Spleen (tissue), 11 donors: Measurements from ENCODE around the gene TTLL5. TPM values are rescaled to one million over a fixed set of nuclear protein-coding genes. Genes with fewer than 3 reads are reported as not detected.

Source experiments
- DNase-seq: peaks from one replicate; pipeline ENCODE4 v3.0.0-alpha.2; 2020
- H3K27ac ChIP-seq, 8 donors: fragments of 200-600 bp; sonication (generic) in 7 of 8; 1 replicate in 4 of 8; 2 replicates in 4 of 8; pipeline versions ENCODE4 v1.5.0 to v1.8.0; 2016 to 2021; ENCODE audit warnings: inconsistent platforms in 4 of 8, mild to moderate bottlenecking in 4 of 8, moderate library complexity in 1 of 8
- H3K27me3 ChIP-seq, 7 donors: fragments of 200-600 bp; sonication (generic) in 6 of 7; replicated peaks in 1 of 7; 1 replicate in 4 of 7; 2 replicates in 3 of 7; pipeline versions ENCODE4 v1.5.0 to v1.8.0; 2016 to 2021; ENCODE audit warnings: inconsistent platforms in 3 of 7, mild to moderate bottlenecking in 1 of 7
- H3K36me3 ChIP-seq, 6 donors: fragments of 200-600 bp; sonication (generic) in 5 of 6; 1 replicate in 4 of 6; 2 replicates in 2 of 6; pipeline versions ENCODE4 v1.5.0 to v1.8.0; 2016 to 2021; ENCODE audit warnings: inconsistent platforms in 2 of 6
- H3K4me1 ChIP-seq, 6 donors: fragments of 200-600 bp; sonication (generic) in 5 of 6; 1 replicate in 3 of 6; 2 replicates in 3 of 6; pipeline versions ENCODE4 v1.5.0 to v1.8.0; 2016 to 2021; ENCODE audit warnings: inconsistent platforms in 3 of 6
- H3K4me3 ChIP-seq, 8 donors: fragments of 200-600 bp; sonication (generic) in 7 of 8; 1 replicate in 4 of 8; 2 replicates in 4 of 8; pipeline versions ENCODE4 v1.5.0 to v1.8.0; 2016 to 2021; ENCODE audit warnings: inconsistent platforms in 4 of 8, mild to moderate bottlenecking in 4 of 8, moderate library complexity in 2 of 8
- H3K9me3 ChIP-seq, 8 donors: fragments of 200-600 bp; sonication (generic) in 7 of 8; 1 replicate in 4 of 8; 2 replicates in 4 of 8; pipeline versions ENCODE4 v1.5.0 to v1.8.0; 2016 to 2021; ENCODE audit warnings: inconsistent platforms in 4 of 8
- POLR2A ChIP-seq, 3 donors: fragments of 450-650 bp; IDR thresholded peaks; one replicate each; pipeline ENCODE4 v1.5.1; 2017; ENCODE audit warnings: antibody characterized with exemption in 3 of 3, mild to moderate bottlenecking in 1 of 3
- POLR2AphosphoS5 ChIP-seq, 3 donors: sonication (generic); formaldehyde crosslinking; IDR thresholded peaks; one replicate each; pipeline ENCODE4 v1.5.1; 2017; ENCODE audit warnings: antibody characterized with exemption in 3 of 3
- WGBS, 5 donors: extraction: QIAGEN DNeasy Blood & Tissue Kit in 3 of 5; methylation state at CpG; one replicate each; pipeline versions ENCODE4 v1.1.5 to v1.1.7; 2013 to 2018; 5-methylcytosine and 5-hydroxymethylcytosine counted together
- intact Hi-C: fragments of 100-400 bp; cut with DNase I; formaldehyde crosslinking; loops from one replicate; pipeline ENCODE4 v1.15.0; 2023; ENCODE audit warnings: low total_unique reads
- polyA plus RNA-seq, 3 donors: library from polyadenylated mRNA; stranded (reverse); fragments of 200-250 nt; gene quantifications; one replicate each; pipeline ENCODE4 v1.2.1, GENCODE V29; 2013
- total RNA-seq, 7 donors: library from RNA; depleted of rRNA in 3 of 7; stranded (reverse); fragments of >200 nt in 3 of 7; fragmentation: NEBNext Ultra II Directional in 4 of 7; extraction: Animal tissue kit (Norgen Biotek cat#: 25700) in 4 of 7; gene quantifications; one replicate each; pipeline versions ENCODE4 v1.1.0 to v1.2.1, GENCODE V29; 2016 to 2021
- TF ChIP-seq, protein P1 (sequence below), 11 experiments: fragments of 200-600 bp in 7 of 11; fragments of 450-650 bp in 4 of 11; sonication (generic) in 4 of 11; IDR thresholded peaks in 8 of 11; conservative IDR thresholded peaks in 3 of 11; 1 replicate in 7 of 11; 2 replicates in 4 of 11; pipeline versions ENCODE4 v1.4.0 to v1.8.0; 2016 to 2021; ENCODE audit warnings: antibody characterized with exemption in 11 of 11, inconsistent platforms in 4 of 11, mild to moderate bottlenecking in 1 of 11
- donor health status: healthy with polysubstance abuse.
- donor health status: DM: no; HTN: no; CAD: no; lungs with moderate emphysema.
- donor health status: DM: no; HTN: no; CAD: no.
- donor health status: Bipolar disorder and iron deficiency.
- donor health status: healthy.
- donor health status: DM: no; HTN: no; CAD: no.
- donor health status: DM: yes; HTN: yes; CAD: no.

Gene TTLL5
- total and polyA plus RNA-seq, 10 donors: 4.5 to 44.1 (median 31.6) TPM

- 28 to 39% (median 33%) methylated on average over 13 to 14 of the region's 14 CpGs for WGBS, 5 donors
- Histone ChIP-seq H3K27me3 (no peaks in the 10 kb centered on the region), H3K36me3 (no peaks in the 10 kb centered on the region), H3K9me3 (no peaks in the 10 kb centered on the region), H3K27ac (peak overlapping the region in 1 of 8 donors; percentile 24), H3K4me3 (peak overlapping the region in 2 of 8 donors; percentile 0 to 85), H3K4me1 (peaks cover 11 to 69% (median 54%) of the 10 kb centered on the region in 6 donors)
- TF ChIP-seq POLR2A (IDR thresholded peaks at IDR 0.05): no peak
- TF ChIP-seq, protein P1, sequence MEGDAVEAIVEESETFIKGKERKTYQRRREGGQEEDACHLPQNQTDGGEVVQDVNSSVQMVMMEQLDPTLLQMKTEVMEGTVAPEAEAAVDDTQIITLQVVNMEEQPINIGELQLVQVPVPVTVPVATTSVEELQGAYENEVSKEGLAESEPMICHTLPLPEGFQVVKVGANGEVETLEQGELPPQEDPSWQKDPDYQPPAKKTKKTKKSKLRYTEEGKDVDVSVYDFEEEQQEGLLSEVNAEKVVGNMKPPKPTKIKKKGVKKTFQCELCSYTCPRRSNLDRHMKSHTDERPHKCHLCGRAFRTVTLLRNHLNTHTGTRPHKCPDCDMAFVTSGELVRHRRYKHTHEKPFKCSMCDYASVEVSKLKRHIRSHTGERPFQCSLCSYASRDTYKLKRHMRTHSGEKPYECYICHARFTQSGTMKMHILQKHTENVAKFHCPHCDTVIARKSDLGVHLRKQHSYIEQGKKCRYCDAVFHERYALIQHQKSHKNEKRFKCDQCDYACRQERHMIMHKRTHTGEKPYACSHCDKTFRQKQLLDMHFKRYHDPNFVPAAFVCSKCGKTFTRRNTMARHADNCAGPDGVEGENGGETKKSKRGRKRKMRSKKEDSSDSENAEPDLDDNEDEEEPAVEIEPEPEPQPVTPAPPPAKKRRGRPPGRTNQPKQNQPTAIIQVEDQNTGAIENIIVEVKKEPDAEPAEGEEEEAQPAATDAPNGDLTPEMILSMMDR (IDR thresholded peaks at IDR 0.05 in 8 of 11, conservative IDR thresholded peaks at IDR 0.05 in 3 of 11): peak in 9 of 11 experiments; percentile 17 to 65 (median 42)
- intact Hi-C loops: no loop called here
- peak; percentile 77 for DNase-seq
Measured at GRCh38 chr14:75979071-75979571, 318.1 kb downstream of the TTLL5 start.

GRCh38 chr14:75979648-75980565 lies 318.9 kb downstream of the TTLL5 start:
- H3K4me3 ChIP-seq: peak overlapping the region in 3 of 8 donors; percentile 0 to 85 (median 5)
- no peaks in the 10 kb centered on the region for H3K9me3 ChIP-seq
- WGBS, 5 donors: 75 to 91% (median 86%) methylated on average over 26 to 27 of the region's 27 CpGs
- intact Hi-C loops: loop anchor here (5.0 kb wide), 1 partner anchor 268 kb away; no protein-coding TSS in a partner anchor
- no peaks in the 10 kb centered on the region for H3K27me3 ChIP-seq
- peaks cover 11 to 72% (median 55%) of the 10 kb centered on the region in 6 donors for H3K4me1 ChIP-seq
- no peak for DNase-seq
- peak overlapping the region in 1 of 8 donors; percentile 92 for H3K27ac ChIP-seq
- no peaks in the 10 kb centered on the region for H3K36me3 ChIP-seq
- no peak for TF ChIP-seq POLR2A (IDR thresholded peaks at IDR 0.05)

- DNase-seq: no peak
- H3K4me1 ChIP-seq: peaks cover 11 to 80% (median 62%) of the 10 kb centered on the region in 6 donors
- intact Hi-C loops: loop anchor here (5.0 kb wide), 1 partner anchor 269 kb away; no protein-coding TSS in a partner anchor
- WGBS, 5 donors: 75 to 90% (median 87%) methylated on average over 8 of the region's 8 CpGs
- H3K36me3 ChIP-seq: no peaks in the 10 kb centered on the region
- no peaks in the 10 kb centered on the region for H3K27me3 ChIP-seq
- H3K4me3 ChIP-seq: peak overlapping the region in 4 of 8 donors; percentile 5 to 85 (median 57)
- H3K9me3 ChIP-seq: no peaks in the 10 kb centered on the region
- H3K27ac ChIP-seq: peak overlapping the region in 5 of 8 donors; percentile 87 to 92 (median 89)
- TF ChIP-seq, protein P1 (IDR thresholded peaks at IDR 0.05 in 8 of 11, conservative IDR thresholded peaks at IDR 0.05 in 3 of 11): no peak
- TF ChIP-seq POLR2A (IDR thresholded peaks at IDR 0.05) (no peak), POLR2AphosphoS5 (IDR thresholded peaks at IDR 0.05) (no peak)
Measured at GRCh38 chr14:75980856-75981255, 319.8 kb downstream of the TTLL5 start.

- peak in 1 of 3 donors; percentile 57 for TF ChIP-seq POLR2A (IDR thresholded peaks at IDR 0.05)
- TF ChIP-seq, protein P1 (IDR thresholded peaks at IDR 0.05 in 8 of 11, conservative IDR thresholded peaks at IDR 0.05 in 3 of 11): no peak
- peak in 2 of 3 donors; percentile 45 to 74 for TF ChIP-seq POLR2AphosphoS5 (IDR thresholded peaks at IDR 0.05)
- intact Hi-C loops: loop anchor here (2.0 to 5.0 kb wide), 2 partner anchors 75 to 269 kb away; no protein-coding TSS in a partner anchor
- no peaks in the 10 kb centered on the region for H3K27me3 ChIP-seq
- peaks cover 16 to 84% (median 69%) of the 10 kb centered on the region in 6 donors for H3K4me1 ChIP-seq
- no peaks in the 10 kb centered on the region for H3K9me3 ChIP-seq
- H3K27ac ChIP-seq: peak within 1 kb of the TSS; percentile 78 to 92 (median 88)
- DNase-seq: peak; percentile 83
- H3K36me3 ChIP-seq: no peaks in the 10 kb centered on the region
- 2 to 4% (median 3%) methylated on average over 26 of the region's 26 CpGs for WGBS, 5 donors
- H3K4me3 ChIP-seq: peak within 1 kb of the TSS; percentile 52 to 85 (median 62)
Measured at GRCh38 chr14:75981426-75982265, 320.6 kb downstream of the TTLL5 start, which contains the start of gene TGFB3. TGFB3 (minus strand) TSS chr14:75981995; CDS start chr14:75980893, 1,102 bp downstream.
